ENCODE results near the gene ANKRD13B.

Gene ANKRD13B

GRCh38 chr17:29618272-29619065 lies 25.5 kb downstream of the ANKRD13B start:
- DNase-seq, result no peak

GRCh38 chr17:29619251-29619650 lies 26.3 kb downstream of the ANKRD13B start:
- DNase-seq, result peak; percentile 26

- peak; percentile 33 for DNase-seq
These were observed 27.3 kb downstream of the ANKRD13B start for GRCh38 chr17:29620271-29620670.

GRCh38 chr17:29620779-29621500 lies 28.0 kb downstream of the ANKRD13B start:
- no peak for DNase-seq

- DNase-seq, result no peak
These were observed 28.8 kb downstream of the ANKRD13B start for GRCh38 chr17:29621751-29622194.

- peak; percentile 39 for DNase-seq
These were observed 29.7 kb downstream of the ANKRD13B start, which contains the start of gene CORO6 for GRCh38 chr17:29622337-29623282. Gene CORO6 (minus strand): TSS chr17:29622912. CDS start chr17:29621421, 1,491 bp downstream.

- DNase-seq, result no peak
These were observed 30.3 kb downstream of the ANKRD13B start for GRCh38 chr17:29623283-29623647.

- no peak for DNase-seq
These were observed 31.7 kb downstream of the ANKRD13B start for GRCh38 chr17:29624586-29624985.

GRCh38 chr17:29625037-29625750 lies 32.3 kb downstream of the ANKRD13B start:
- peak; percentile 30 for DNase-seq

GRCh38 chr17:29627951-29628350 lies 35.0 kb downstream of the ANKRD13B start:
- DNase-seq, result no peak

- DNase-seq, result no peak
These were observed 35.7 kb downstream of the ANKRD13B start for GRCh38 chr17:29628644-29629043.

- no peak for DNase-seq
These were observed 36.9 kb downstream of the ANKRD13B start for GRCh38 chr17:29629839-29630238.

- DNase-seq, result no peak
These were observed 37.8 kb downstream of the ANKRD13B start for GRCh38 chr17:29630630-29631193.

GRCh38 chr17:29633886-29634285 lies 41.0 kb downstream of the ANKRD13B start:
- DNase-seq, result no peak

GRCh38 chr17:29640413-29640812 lies 47.5 kb downstream of the ANKRD13B start:
- peak; percentile 45 for DNase-seq

GRCh38 chr17:29640981-29641642 lies 48.2 kb downstream of the ANKRD13B start:
- DNase-seq, result no peak

GRCh38 chr17:29642171-29642611 lies 49.3 kb downstream of the ANKRD13B start:
- no peak for DNase-seq

- no peak for DNase-seq
These were observed 50.9 kb downstream of the ANKRD13B start for GRCh38 chr17:29643817-29644160.

GRCh38 chr17:29645515-29646051 lies 52.7 kb downstream of the ANKRD13B start:
- peak; percentile 76 for DNase-seq

- DNase-seq, result no peak
These were observed 55.1 kb downstream of the ANKRD13B start for GRCh38 chr17:29648005-29648404.

- no peak for DNase-seq
These were observed 56.4 kb downstream of the ANKRD13B start for GRCh38 chr17:29649359-29649758.
